Mesenchymal stem cell (in vitro differentiated cells and primary cell): ENCODE results near the gene F2RL1. TPM values are rescaled to one million over a fixed set of nuclear protein-coding genes. Genes with fewer than 3 reads are reported as not detected.
A peak's percentile ranks its signal among the peaks of the same experiment; 100 is the strongest.

Source experiments
- DNase-seq: peaks from one replicate; pipeline ENCODE4 v3.0.0-alpha.2; 2013
- H2AFZ ChIP-seq: one replicate; pipeline ENCODE4 v1.6.1; 2013; ENCODE audit warnings: low read depth, mild to moderate bottlenecking, control low read depth, inconsistent platforms, low read length, moderate library complexity
- H2AK5ac ChIP-seq: 2 replicates; pipeline ENCODE4 v1.6.1; 2013; ENCODE audit warnings: low read length, moderate library complexity, mild to moderate bottlenecking, inconsistent platforms; ENCODE audit not compliant: severe bottlenecking
- H2BK120ac ChIP-seq: one replicate; pipeline ENCODE4 v1.6.1; 2013; ENCODE audit warnings: low read depth, mild to moderate bottlenecking, inconsistent platforms, low read length, moderate library complexity
- H2BK12ac ChIP-seq, 2 experiments: one replicate each; pipeline ENCODE4 v1.6.1; 2013; ENCODE audit warnings: inconsistent platforms in 2 of 2, low read length in 2 of 2, mild to moderate bottlenecking in 2 of 2, moderate library complexity in 2 of 2, control low read depth in 1 of 2
- H2BK15ac ChIP-seq: one replicate; pipeline ENCODE4 v1.6.1; 2013; ENCODE audit warnings: mild to moderate bottlenecking, low read depth, inconsistent platforms; ENCODE audit not compliant: poor library complexity, severe bottlenecking
- H2BK5ac ChIP-seq: 2 replicates; pipeline ENCODE4 v1.6.1; 2013; ENCODE audit warnings: low read depth, mild to moderate bottlenecking, low read length, control low read depth, inconsistent platforms; ENCODE audit not compliant: poor library complexity, severe bottlenecking
- H3K14ac ChIP-seq, 2 experiments: one replicate each; pipeline ENCODE4 v1.6.1; 2013; ENCODE audit warnings: inconsistent platforms in 2 of 2, low read length in 2 of 2, control low read depth in 1 of 2, mild to moderate bottlenecking in 1 of 2, moderate library complexity in 1 of 2
- H3K18ac ChIP-seq, 2 experiments: one replicate each; pipeline ENCODE4 v1.6.1; 2013; ENCODE audit warnings: inconsistent platforms in 2 of 2, low read length in 2 of 2, control low read depth in 1 of 2, low read depth in 1 of 2, mild to moderate bottlenecking in 1 of 2
- H3K23ac ChIP-seq, 2 experiments: one replicate each; pipeline ENCODE4 v1.6.1; 2013; ENCODE audit warnings: inconsistent platforms in 2 of 2, low read length in 2 of 2, mild to moderate bottlenecking in 2 of 2, moderate library complexity in 2 of 2, control low read depth in 1 of 2
- H3K27ac ChIP-seq: 2 replicates; pipeline ENCODE4 v1.5.1; 2013; ENCODE audit warnings: mild to moderate bottlenecking, moderate library complexity, low read length, control low read depth, inconsistent platforms; ENCODE audit not compliant: poor library complexity, severe bottlenecking
- H3K27me3 ChIP-seq, 2 experiments: 2 replicates each; pipeline versions ENCODE4 v1.6.1 to v1.7.0; 2013; ENCODE audit warnings: low read length in 2 of 2, mild to moderate bottlenecking in 2 of 2, moderate library complexity in 2 of 2, control low read depth in 1 of 2, inconsistent platforms in 1 of 2; ENCODE audit not compliant: control insufficient read depth in 1 of 2, insufficient read depth in 1 of 2
- H3K36me3 ChIP-seq, 2 experiments: 2 replicates each; pipeline versions ENCODE4 v1.6.1 to v1.7.0; 2013; ENCODE audit warnings: low read length in 2 of 2, control low read depth in 1 of 2, inconsistent platforms in 1 of 2, low read depth in 1 of 2, mild to moderate bottlenecking in 1 of 2; ENCODE audit not compliant: insufficient read depth in 2 of 2, control insufficient read depth in 1 of 2
- H3K4ac ChIP-seq, 2 experiments: one replicate each; pipeline ENCODE4 v1.6.1; 2013; ENCODE audit warnings: inconsistent platforms in 2 of 2, low read length in 2 of 2, mild to moderate bottlenecking in 2 of 2, moderate library complexity in 2 of 2, control low read depth in 1 of 2, low read depth in 1 of 2
- H3K4me1 ChIP-seq: 2 replicates; pipeline ENCODE4 v1.6.1; 2013; ENCODE audit warnings: low read depth, low read length, control low read depth; ENCODE audit not compliant: control insufficient read depth, insufficient read depth
- H3K4me2 ChIP-seq: 2 replicates; pipeline ENCODE4 v1.6.1; 2013; ENCODE audit warnings: low read length, mild to moderate bottlenecking, inconsistent platforms; ENCODE audit not compliant: poor library complexity, severe bottlenecking
- H3K4me3 ChIP-seq, 2 experiments: 2 replicates each; pipeline versions ENCODE4 v1.5.1 to v1.7.0; 2013; ENCODE audit warnings: low read length in 2 of 2, mild to moderate bottlenecking in 2 of 2, control low read depth in 1 of 2, low read depth in 1 of 2; ENCODE audit not compliant: insufficient read depth in 1 of 2
- H3K79me1 ChIP-seq: replicated peaks from 2 replicates; pipeline ENCODE4 v1.6.1; 2013; ENCODE audit warnings: mild to moderate bottlenecking, control low read depth, low read length, inconsistent platforms; ENCODE audit not compliant: poor library complexity, severe bottlenecking
- H3K9ac ChIP-seq: 2 replicates; pipeline ENCODE4 v1.7.0; 2013; ENCODE audit warnings: mild to moderate bottlenecking, low read length, moderate library complexity
- H3K9me3 ChIP-seq: 2 replicates; pipeline ENCODE4 v1.7.0; 2013; ENCODE audit warnings: mild to moderate bottlenecking, low read length; ENCODE audit not compliant: control insufficient read depth
- H4K8ac ChIP-seq: one replicate; pipeline ENCODE4 v1.6.1; 2013; ENCODE audit warnings: inconsistent platforms, mild to moderate bottlenecking, low read length, moderate library complexity
- H4K91ac ChIP-seq: one replicate; pipeline ENCODE4 v1.6.1; 2013; ENCODE audit warnings: mild to moderate bottlenecking, low read length, inconsistent platforms
- WGBS: methylation state at CpG from one replicate; pipeline ENCODE4 v1.1.7; 2013; ENCODE audit warnings: mixed read lengths; 5-methylcytosine and 5-hydroxymethylcytosine counted together
- small RNA-seq: library from polyadenylated mRNA; stranded (forward); fragments of <200 nt; extraction: miRNeasy Mini kit (QIAGEN cat#:217004); gene quantifications from one replicate; pipeline ENCODE3, GENCODE V24; 2013; ENCODE audit warnings: low read depth

F2RL1 gene

DNA sequence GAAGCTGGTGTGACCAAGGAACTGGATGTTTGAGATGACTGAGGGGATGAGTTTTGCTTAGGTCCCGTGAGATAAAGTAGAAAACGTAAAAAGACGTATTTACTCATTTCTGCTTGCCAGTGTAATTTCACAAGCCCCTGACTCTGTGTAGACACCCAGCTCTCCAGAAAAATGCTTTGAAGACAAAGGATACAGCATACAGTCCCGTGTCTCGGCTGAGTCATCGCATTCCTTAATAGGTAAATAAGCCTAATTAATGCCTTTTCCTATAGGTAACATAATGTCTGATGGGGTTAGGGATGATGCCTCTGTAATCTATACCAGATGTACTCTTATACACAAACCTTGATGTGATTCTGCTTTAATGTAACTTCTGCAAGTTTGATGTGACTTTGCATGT lies 51.2 kb downstream of the F2RL1 start:
- no peaks in the 10 kb centered on the region for H3K79me1 ChIP-seq
- 79% methylated on average over 3 of the region's 6 CpGs for WGBS
- H3K18ac ChIP-seq: no peak overlapping the region
- no peak overlapping the region for H3K23ac ChIP-seq
- no peaks in the 10 kb centered on the region for H3K27me3 ChIP-seq
- H4K91ac ChIP-seq: no peak overlapping the region
- no peak overlapping the region for H2BK5ac ChIP-seq
- H3K14ac ChIP-seq: no peak overlapping the region
- no peak overlapping the region for H2BK15ac ChIP-seq
- no peak overlapping the region for H2BK120ac ChIP-seq
- H3K4me2 ChIP-seq: no peak overlapping the region
- no peaks in the 10 kb centered on the region for H3K9me3 ChIP-seq
- no peak overlapping the region for H2BK12ac ChIP-seq
- no peaks in the 10 kb centered on the region for H3K36me3 ChIP-seq
- no peak for DNase-seq
- H3K27ac ChIP-seq: no peak overlapping the region
- no peak overlapping the region for H3K9ac ChIP-seq
- no peak overlapping the region for H2AFZ ChIP-seq
- H3K4ac ChIP-seq: no peak overlapping the region
- peaks cover 3% of the 10 kb centered on the region for H3K4me1 ChIP-seq
- no peak overlapping the region for H3K4me3 ChIP-seq
- no peak overlapping the region for H2AK5ac ChIP-seq
- H4K8ac ChIP-seq: no peak overlapping the region

DNA sequence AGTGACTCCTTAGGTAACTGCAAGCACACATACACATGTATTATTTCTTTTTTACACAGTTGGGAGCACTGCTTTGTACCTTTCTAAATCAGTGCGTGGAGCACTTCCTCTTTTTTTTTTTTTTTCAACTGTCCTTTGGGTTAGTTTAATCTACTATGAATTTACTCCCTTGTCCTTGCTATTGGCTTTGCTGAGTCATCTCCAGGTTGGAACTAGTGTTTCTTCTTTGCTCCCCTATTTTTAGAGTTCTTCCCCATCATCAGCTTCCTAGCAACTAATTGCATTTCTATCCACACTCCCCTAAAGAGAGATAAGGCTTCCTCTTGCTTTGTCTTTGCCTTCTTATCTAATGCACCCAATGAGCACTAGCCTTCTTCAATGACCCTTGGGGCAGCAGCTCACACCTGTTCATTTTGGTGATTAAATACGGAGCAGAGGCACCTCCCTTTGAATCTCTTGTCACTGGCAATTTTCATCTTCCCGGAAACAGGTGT lies 55.3 kb downstream of the F2RL1 start:
- no peak overlapping the region for H2BK5ac ChIP-seq
- no peak overlapping the region for H3K4me3 ChIP-seq
- no peak overlapping the region for H3K27ac ChIP-seq
- 84% methylated on average over 2 of the region's 3 CpGs for WGBS
- no peaks in the 10 kb centered on the region for H3K9me3 ChIP-seq
- peak overlapping the region; percentile 83 for H2AK5ac ChIP-seq
- no peak overlapping the region for H3K4ac ChIP-seq
- H3K14ac ChIP-seq: no peak overlapping the region
- H2BK120ac ChIP-seq: no peak overlapping the region
- no peak overlapping the region for H3K4me2 ChIP-seq
- no peak overlapping the region for H2BK12ac ChIP-seq
- H3K18ac ChIP-seq: no peak overlapping the region
- H4K8ac ChIP-seq: no peak overlapping the region
- H3K23ac ChIP-seq: no peak overlapping the region
- no peaks in the 10 kb centered on the region for H3K79me1 ChIP-seq
- peaks cover 0 to 11% of the 10 kb centered on the region in 2 experiments for H3K27me3 ChIP-seq
- no peak overlapping the region for H2AFZ ChIP-seq
- H3K36me3 ChIP-seq: no peaks in the 10 kb centered on the region
- H4K91ac ChIP-seq: no peak overlapping the region
- H3K4me1 ChIP-seq: peaks cover 5% of the 10 kb centered on the region
- no peak for DNase-seq
- no peak overlapping the region for H2BK15ac ChIP-seq
- H3K9ac ChIP-seq: no peak overlapping the region

Small RNA genes within 50 kb of the gene (small RNA-seq; reads per million reads assigned to genes)
- not detected for gene RN7SL208P
